H9 (cell line): ENCODE results near the gene OAS2. TPM values are rescaled to one million over a fixed set of nuclear protein-coding genes. Genes with fewer than 3 reads are reported as not detected.
"Not testable (repeated sequence)": the region's sequence is repeated elsewhere in the genome, so short reads cannot be mapped to it uniquely, and the experiment has no call there.

Experiments used
- DNase-seq: peaks from one replicate; pipeline ENCODE4 v3.0.0-alpha.2; 2017
- H2AFZ ChIP-seq: one replicate; pipeline ENCODE4 v1.6.1; 2013; ENCODE audit warnings: mild to moderate bottlenecking, low read length, control low read depth, moderate library complexity
- H2AK5ac ChIP-seq: 2 replicates; pipeline ENCODE4 v1.6.1; 2013; ENCODE audit warnings: low read length, control low read depth, mixed read lengths; ENCODE audit not compliant: insufficient read length
- H2BK120ac ChIP-seq: one replicate; pipeline ENCODE4 v1.6.1; 2013; ENCODE audit warnings: low read depth, mild to moderate bottlenecking, low read length, control low read depth, inconsistent platforms; ENCODE audit not compliant: poor library complexity, severe bottlenecking
- H2BK12ac ChIP-seq: 2 replicates; pipeline ENCODE4 v1.6.1; 2013; ENCODE audit warnings: low read length, control low read depth, mixed read lengths, low read depth; ENCODE audit not compliant: insufficient read length
- H2BK15ac ChIP-seq: 2 replicates; pipeline ENCODE4 v1.6.1; 2013; ENCODE audit warnings: low read depth, low read length, control low read depth
- H2BK20ac ChIP-seq: one replicate; pipeline ENCODE4 v1.6.1; 2013; ENCODE audit warnings: low read depth, mild to moderate bottlenecking, low read length, control low read depth, inconsistent platforms; ENCODE audit not compliant: poor library complexity, severe bottlenecking
- H2BK5ac ChIP-seq: 2 replicates; pipeline ENCODE4 v1.6.1; 2013; ENCODE audit warnings: low read length, control low read depth, mixed read lengths; ENCODE audit not compliant: insufficient read length
- H3K14ac ChIP-seq: 2 replicates; pipeline ENCODE4 v1.6.1; 2013; ENCODE audit warnings: low read length, control low read depth; ENCODE audit not compliant: insufficient read depth
- H3K18ac ChIP-seq: 2 replicates; pipeline ENCODE4 v1.6.1; 2013; ENCODE audit warnings: low read depth, mild to moderate bottlenecking, mixed read lengths, low read length, control low read depth; ENCODE audit not compliant: insufficient read length
- H3K23ac ChIP-seq: 2 replicates; pipeline ENCODE4 v1.6.1; 2013; ENCODE audit warnings: low read length, control low read depth, mixed read lengths, low read depth; ENCODE audit not compliant: insufficient read length
- H3K23me2 ChIP-seq: 2 replicates; pipeline ENCODE4 v1.6.1; 2013; ENCODE audit warnings: low read depth, mild to moderate bottlenecking, mixed read lengths, low read length, control low read depth; ENCODE audit not compliant: insufficient read length, poor library complexity, severe bottlenecking
- H3K27ac ChIP-seq: 2 replicates; pipeline ENCODE4 v1.5.1; 2013; ENCODE audit warnings: low read length, control low read depth, mixed read lengths, low read depth; ENCODE audit not compliant: insufficient read length
- H3K27me3 ChIP-seq: 2 replicates; pipeline ENCODE4 v1.6.1; 2013; ENCODE audit warnings: low read length, control low read depth, inconsistent platforms; ENCODE audit not compliant: insufficient read depth
- H3K4ac ChIP-seq: 2 replicates; pipeline ENCODE4 v1.6.1; 2013; ENCODE audit warnings: low read depth, mild to moderate bottlenecking, control low read depth, inconsistent platforms, low read length, moderate library complexity
- H3K4me1 ChIP-seq: 2 replicates; pipeline ENCODE4 v1.6.1; 2013; ENCODE audit warnings: low read length, control low read depth, inconsistent platforms; ENCODE audit not compliant: insufficient read depth
- H3K4me2 ChIP-seq: 2 replicates; pipeline ENCODE4 v1.6.1; 2013; ENCODE audit warnings: low read length, control low read depth, mixed read lengths; ENCODE audit not compliant: insufficient read length, insufficient read depth
- H3K56ac ChIP-seq: 2 replicates; pipeline ENCODE4 v1.6.1; 2013; ENCODE audit warnings: low read depth, mild to moderate bottlenecking, mixed read lengths, low read length, control low read depth; ENCODE audit not compliant: insufficient read length
- H3K79me1 ChIP-seq: 2 replicates; pipeline ENCODE4 v1.6.1; 2013; ENCODE audit warnings: low read depth, mild to moderate bottlenecking, moderate library complexity, low read length, control low read depth, inconsistent platforms; ENCODE audit not compliant: insufficient read depth, poor library complexity, severe bottlenecking
- H3K79me2 ChIP-seq: 2 replicates; pipeline ENCODE4 v1.6.1; 2013; ENCODE audit warnings: low read length, control low read depth, inconsistent platforms; ENCODE audit not compliant: insufficient read depth
- H3K9ac ChIP-seq: 2 replicates; pipeline ENCODE4 v1.6.1; 2013; ENCODE audit warnings: low read length, control low read depth, mixed read lengths; ENCODE audit not compliant: insufficient read length; ENCODE audit errors: extremely low read depth
- H3K9me3 ChIP-seq: one replicate; pipeline ENCODE4 v1.6.1; 2013; ENCODE audit warnings: low read depth, low read length, inconsistent platforms; ENCODE audit not compliant: control insufficient read depth
- H3T11ph ChIP-seq: one replicate; pipeline ENCODE4 v1.6.1; 2013; ENCODE audit warnings: mild to moderate bottlenecking, low read length, control low read depth, inconsistent platforms
- H4K20me1 ChIP-seq: one replicate; pipeline ENCODE4 v1.6.1; 2013; ENCODE audit not compliant: control insufficient read depth, insufficient read length, insufficient read depth
- H4K5ac ChIP-seq: 2 replicates; pipeline ENCODE4 v1.6.1; 2013; ENCODE audit warnings: low read depth, mild to moderate bottlenecking, mixed read lengths, low read length, control low read depth; ENCODE audit not compliant: insufficient read length
- H4K8ac ChIP-seq: replicated peaks from 2 replicates; pipeline ENCODE4 v1.6.1; 2013; ENCODE audit warnings: low read length, control low read depth, mixed read lengths, low read depth; ENCODE audit not compliant: insufficient read length
- H4K91ac ChIP-seq: 2 replicates; pipeline ENCODE4 v1.6.1; 2013; ENCODE audit warnings: low read depth, mild to moderate bottlenecking, moderate library complexity, mixed read lengths, low read length, control low read depth; ENCODE audit not compliant: insufficient read length
- H3K27ac Mint-ChIP-seq, 3 experiments: 2 replicates in 2 of 3; 3 replicates in 1 of 3; pipeline ENCODE4 v1.8.0; 2020 to 2021; ENCODE audit warnings: mixed read lengths in 3 of 3, mild to moderate bottlenecking in 1 of 3, moderate library complexity in 1 of 3
- H3K27me3 Mint-ChIP-seq: 2 replicates; pipeline ENCODE4 v1.8.0; 2021; ENCODE audit warnings: low read depth, mild to moderate bottlenecking, moderate library complexity, mixed read lengths
- H3K36me3 Mint-ChIP-seq, 3 experiments: 2 replicates in 2 of 3; 3 replicates in 1 of 3; pipeline ENCODE4 v1.8.0; 2020 to 2021; ENCODE audit warnings: low read depth in 3 of 3, mixed read lengths in 3 of 3; ENCODE audit not compliant: insufficient read depth in 1 of 3
- H3K4me1 Mint-ChIP-seq, 2 experiments: 2 replicates each; pipeline ENCODE4 v1.8.0; 2020; ENCODE audit warnings: mixed read lengths in 2 of 2
- H3K4me3 Mint-ChIP-seq, 2 experiments: 2 replicates in 1 of 2; 3 replicates in 1 of 2; pipeline ENCODE4 v1.8.0; 2020 to 2021; ENCODE audit warnings: mild to moderate bottlenecking in 2 of 2, mixed read lengths in 2 of 2, moderate library complexity in 1 of 2
- H3K9me3 Mint-ChIP-seq, 2 experiments: 2 replicates in 1 of 2; 3 replicates in 1 of 2; pipeline ENCODE4 v1.8.0; 2020; ENCODE audit warnings: mild to moderate bottlenecking in 2 of 2, mixed read lengths in 2 of 2, moderate library complexity in 1 of 2
- WGBS: extraction: QIAGEN DNeasy Blood & Tissue Kit; methylation state at CpG from one replicate; pipeline ENCODE4 v1.1.7; 2013; ENCODE audit warnings: missing lambda C conversion rate, low lambda C conversion rate, mixed read lengths; ENCODE audit not compliant: insufficient read length; ENCODE audit errors: extremely low coverage; 5-methylcytosine and 5-hydroxymethylcytosine counted together
- total RNA-seq: library from RNA; stranded (reverse); gene quantifications from 2 replicates; pipeline ENCODE4 v1.2.1, GENCODE V29; 2021
- TF ChIP-seq, protein P1 (sequence below): fragments of 200-600 bp; sonication (generic); conservative IDR thresholded peaks from 3 replicates; pipeline ENCODE4 v1.8.0; 2021; ENCODE audit warnings: antibody characterized with exemption, mild to moderate bottlenecking

The OAS2 gene
- total RNA-seq, 1 experiment from 2014 or later = not detected

DNA sequence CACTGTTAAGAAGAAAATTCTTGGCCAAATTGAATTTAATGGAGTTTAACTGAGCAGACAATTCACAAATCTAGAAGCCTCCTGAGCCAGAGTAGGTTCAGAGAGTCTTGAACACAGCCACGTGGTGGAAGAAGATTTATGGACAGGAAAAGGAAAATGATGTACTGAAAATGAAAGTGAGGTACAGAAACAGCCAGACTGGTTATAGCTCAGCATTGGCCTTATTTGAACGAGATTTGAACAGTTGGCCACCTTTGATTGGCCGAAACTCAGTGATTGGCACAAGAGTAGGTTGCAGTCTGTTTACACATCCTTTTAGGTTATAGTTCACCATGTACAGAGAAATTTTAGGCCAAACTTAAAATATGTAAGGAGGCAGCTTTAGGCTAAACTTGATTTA is 9.9 kb downstream of the OAS2 start:
- TF ChIP-seq, protein P1, sequence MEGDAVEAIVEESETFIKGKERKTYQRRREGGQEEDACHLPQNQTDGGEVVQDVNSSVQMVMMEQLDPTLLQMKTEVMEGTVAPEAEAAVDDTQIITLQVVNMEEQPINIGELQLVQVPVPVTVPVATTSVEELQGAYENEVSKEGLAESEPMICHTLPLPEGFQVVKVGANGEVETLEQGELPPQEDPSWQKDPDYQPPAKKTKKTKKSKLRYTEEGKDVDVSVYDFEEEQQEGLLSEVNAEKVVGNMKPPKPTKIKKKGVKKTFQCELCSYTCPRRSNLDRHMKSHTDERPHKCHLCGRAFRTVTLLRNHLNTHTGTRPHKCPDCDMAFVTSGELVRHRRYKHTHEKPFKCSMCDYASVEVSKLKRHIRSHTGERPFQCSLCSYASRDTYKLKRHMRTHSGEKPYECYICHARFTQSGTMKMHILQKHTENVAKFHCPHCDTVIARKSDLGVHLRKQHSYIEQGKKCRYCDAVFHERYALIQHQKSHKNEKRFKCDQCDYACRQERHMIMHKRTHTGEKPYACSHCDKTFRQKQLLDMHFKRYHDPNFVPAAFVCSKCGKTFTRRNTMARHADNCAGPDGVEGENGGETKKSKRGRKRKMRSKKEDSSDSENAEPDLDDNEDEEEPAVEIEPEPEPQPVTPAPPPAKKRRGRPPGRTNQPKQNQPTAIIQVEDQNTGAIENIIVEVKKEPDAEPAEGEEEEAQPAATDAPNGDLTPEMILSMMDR = no peak
- H4K20me1 ChIP-seq = no peaks in the 10 kb centered on the region
- WGBS = no CpG with 5 or more reads among the region's 3 CpGs
- Mint-ChIP-seq H3K9me3 (peaks cover 12 to 14% of the 10 kb centered on the region in 2 experiments), H3K27me3 (peaks cover 8% of the 10 kb centered on the region), H3K4me3 (no peak overlapping the region), H3K27ac (no peak overlapping the region), H3K4me1 (peaks cover 15 to 25% of the 10 kb centered on the region in 2 experiments), H3K36me3 (peaks cover 0 to 9% (median 2%) of the 10 kb centered on the region in 3 experiments; a peak in 4 of 7 replicates)
- no peaks in the 10 kb centered on the region for H3K79me1 ChIP-seq
- H2BK12ac ChIP-seq = no peak overlapping the region
- no peak overlapping the region for H4K91ac ChIP-seq
- no peak overlapping the region for H2BK15ac ChIP-seq
- H3K23me2 ChIP-seq = no peaks in the 10 kb centered on the region
- no peak overlapping the region for H4K8ac ChIP-seq
- H3K27me3 ChIP-seq = no peaks in the 10 kb centered on the region; the same call in 1 of the 2 replicates
- no peak overlapping the region for H3K27ac ChIP-seq
- no peak overlapping the region for H2BK5ac ChIP-seq
- no peak overlapping the region for H3K56ac ChIP-seq
- H3K9me3 ChIP-seq = no peaks in the 10 kb centered on the region
- no peak overlapping the region for H3K23ac ChIP-seq
- H2BK120ac ChIP-seq = no peak overlapping the region
- H3T11ph ChIP-seq = no peak overlapping the region
- H2AFZ ChIP-seq = no peak overlapping the region
- no peak overlapping the region for H4K5ac ChIP-seq
- H3K14ac ChIP-seq = no peak overlapping the region
- no peak overlapping the region for H3K4me2 ChIP-seq
- no peak overlapping the region for H3K9ac ChIP-seq
- no peak for DNase-seq
- H3K4me1 ChIP-seq = no peaks in the 10 kb centered on the region
- no peak overlapping the region for H2AK5ac ChIP-seq
- no peak overlapping the region for H3K18ac ChIP-seq
- no peak overlapping the region for H3K4ac ChIP-seq
- no peak overlapping the region for H2BK20ac ChIP-seq
- no peaks in the 10 kb centered on the region; the same call in 1 of the 2 replicates for H3K79me2 ChIP-seq

GRCh38 chr12:112988823-112989385 is 10.6 kb downstream of the OAS2 start:
- no CpG with 5 or more reads among the region's 3 CpGs for WGBS
- H2BK15ac ChIP-seq, H3K23ac ChIP-seq, H3K23me2 ChIP-seq, H4K20me1 ChIP-seq, H3K27ac ChIP-seq, H2BK5ac ChIP-seq, H3K4me2 ChIP-seq, H3K9ac ChIP-seq, H4K91ac ChIP-seq, H3K27ac Mint-ChIP-seq, H3K4me1 ChIP-seq, H3K56ac ChIP-seq, H3K4ac ChIP-seq, H3K4me3 Mint-ChIP-seq, H3K36me3 Mint-ChIP-seq, H2AK5ac ChIP-seq, H4K8ac ChIP-seq, H3K79me2 ChIP-seq, DNase-seq, H3K18ac ChIP-seq, H3T11ph ChIP-seq, H2BK12ac ChIP-seq, H2AFZ ChIP-seq, H2BK120ac ChIP-seq, H3K27me3 Mint-ChIP-seq, H3K27me3 ChIP-seq, H3K14ac ChIP-seq, H4K5ac ChIP-seq, H3K9me3 ChIP-seq, H3K79me1 ChIP-seq, H2BK20ac ChIP-seq: not testable (repeated sequence)
- peaks cover 15 to 25% of the 10 kb centered on the region in 2 experiments for H3K4me1 Mint-ChIP-seq
- H3K9me3 Mint-ChIP-seq = peaks cover 12 to 14% of the 10 kb centered on the region in 2 experiments
